Frontal cortex (tissue), 4 donors: ENCODE data around the gene LRRTM4. TPM values are rescaled to one million over a fixed set of nuclear protein-coding genes. Genes with fewer than 3 reads are reported as not detected.
"Not testable (repeated sequence)": the region's sequence is repeated elsewhere in the genome, so short reads cannot be mapped to it uniquely, and the experiment has no call there.

ENCODE experiments used
- DNase-seq, 2 donors: peaks; one replicate each; pipeline ENCODE4 v3.0.0; 2012; ENCODE audit warnings: low spot score in 2 of 2
- FAIRE-seq: peaks from 2 replicates; lab custom pipeline; 2012; peaks lifted over from hg19 to GRCh38; lab: Jason Lieb, UNC
- total RNA-seq: library from RNA; depleted of rRNA; stranded (reverse); fragments of >200 nt; gene quantifications from one replicate; pipeline ENCODE4 v1.2.3, GENCODE V29; 2014
- donor health status: control.
- donor health status: control.
- donor health status: control.

The LRRTM4 gene
- total RNA-seq, 1 donor from 2014 or later, result 46.1 TPM

DNA sequence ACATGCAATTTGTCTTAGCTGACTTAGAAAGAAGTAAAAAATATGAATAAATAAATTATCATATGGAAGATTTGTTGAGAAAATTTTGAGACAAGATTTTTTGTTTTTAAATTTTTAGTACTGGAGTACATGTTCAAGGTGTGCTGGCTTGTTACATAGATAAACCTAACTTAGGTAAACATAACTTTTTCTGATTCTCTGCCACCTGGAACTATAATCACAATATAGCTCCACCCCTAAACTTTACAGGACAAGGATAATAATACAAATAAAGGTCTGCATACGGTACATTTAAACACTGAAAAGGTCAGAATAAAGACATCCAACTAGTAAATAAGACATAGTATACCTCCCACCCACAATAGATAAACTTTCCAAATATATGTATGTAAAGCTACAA, 330.5 kb downstream of the LRRTM4 start:
- FAIRE-seq, result no peak
- no peak for DNase-seq

DNA sequence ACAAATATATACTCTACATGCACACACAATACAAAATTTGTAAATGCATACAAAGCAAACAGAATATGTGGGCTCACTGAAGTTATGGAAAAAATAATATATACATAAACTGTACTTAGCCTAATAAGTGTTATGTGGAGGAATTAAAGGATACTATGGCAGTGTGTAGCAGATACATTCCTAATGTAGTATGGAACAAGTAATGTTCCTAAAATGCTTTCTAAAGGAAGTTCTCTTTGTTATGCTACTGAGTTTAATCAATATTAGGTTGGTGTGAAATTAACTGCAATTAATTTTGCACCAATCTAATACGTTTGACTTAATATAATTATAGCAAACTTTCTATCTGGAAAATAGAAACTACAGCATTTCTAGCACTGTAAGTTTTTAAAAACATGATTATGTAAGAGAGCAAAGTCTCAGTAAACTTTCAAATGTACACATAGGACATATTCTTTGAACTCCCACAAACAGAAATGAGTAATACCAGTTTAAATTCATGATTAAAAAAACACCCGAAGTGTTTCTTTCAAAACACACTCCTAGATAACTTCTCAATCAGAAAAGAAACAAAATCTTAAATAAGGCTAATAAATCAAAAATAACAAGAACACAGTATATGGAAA, 331.3 kb downstream of the LRRTM4 start:
- DNase-seq, result no peak
- no peak for FAIRE-seq

DNA sequence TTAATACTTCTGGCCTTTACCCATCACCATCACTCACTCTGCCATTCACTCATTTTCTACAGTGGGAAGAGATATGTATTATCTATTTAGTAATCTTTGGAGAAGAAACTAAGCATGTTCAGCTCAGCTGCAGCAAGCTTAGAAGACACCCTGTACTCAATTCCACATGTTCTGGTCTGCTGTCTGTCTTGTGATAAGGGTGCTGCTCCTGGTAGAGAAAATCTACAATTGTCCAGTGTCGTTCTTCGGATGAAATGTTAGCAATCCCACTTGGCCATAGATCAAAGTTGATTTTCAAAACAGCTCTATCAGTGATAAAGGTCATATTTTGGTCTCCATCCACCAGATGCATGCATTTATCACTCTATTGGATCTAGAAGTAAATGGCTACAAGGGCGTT, 337.1 kb downstream of the LRRTM4 start:
- no peak for FAIRE-seq

DNA sequence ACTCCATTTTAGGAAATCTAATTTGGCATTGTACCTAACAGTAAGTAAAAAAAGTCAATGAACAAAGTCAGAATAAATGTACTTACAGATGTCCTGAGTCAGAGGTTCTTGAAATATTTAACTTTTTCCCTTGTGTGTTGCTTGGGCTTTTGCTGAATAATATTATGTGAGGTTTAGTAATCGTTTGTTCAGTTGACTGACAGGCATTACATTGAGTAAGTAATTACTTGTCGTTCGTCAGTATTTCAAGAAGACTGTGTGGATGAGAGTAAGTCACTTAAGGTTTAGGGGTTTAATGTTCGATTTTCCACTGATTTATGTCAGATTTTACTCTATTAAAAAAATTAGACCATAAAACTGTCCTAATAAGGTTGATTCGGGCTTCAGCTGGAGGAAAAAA, 342.9 kb downstream of the LRRTM4 start:
- DNase-seq (no peak), FAIRE-seq (no peak)

More for the DNA sequence above, 337.1 kb downstream of the LRRTM4 start:
- DNase-seq, result no peak

DNA sequence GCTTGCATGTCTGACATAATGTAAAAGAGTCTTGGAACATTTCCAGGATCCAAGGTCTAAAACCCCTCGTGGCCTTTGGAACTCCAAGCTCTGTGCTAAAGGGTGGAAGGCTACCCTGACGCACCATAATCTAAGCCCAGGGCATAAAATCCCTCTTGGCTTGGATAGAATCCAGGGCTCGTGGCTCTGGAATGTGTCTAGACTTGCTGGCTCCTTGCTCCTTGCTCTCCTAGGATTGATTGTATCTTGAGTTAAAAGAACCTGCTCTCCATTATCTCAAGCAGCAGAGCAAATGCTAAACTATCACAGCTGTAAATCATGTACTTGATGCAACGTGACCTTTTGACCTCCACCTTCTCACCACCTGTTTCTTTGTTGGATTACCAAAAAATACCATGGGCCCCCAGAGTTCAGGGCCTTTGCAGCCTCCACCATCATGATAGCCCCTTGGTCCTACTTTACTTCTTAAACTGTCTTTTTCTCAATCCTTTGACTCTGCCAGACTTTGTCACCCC, 346.9 kb downstream of the LRRTM4 start:
- DNase-seq, FAIRE-seq: not testable (repeated sequence)

DNA sequence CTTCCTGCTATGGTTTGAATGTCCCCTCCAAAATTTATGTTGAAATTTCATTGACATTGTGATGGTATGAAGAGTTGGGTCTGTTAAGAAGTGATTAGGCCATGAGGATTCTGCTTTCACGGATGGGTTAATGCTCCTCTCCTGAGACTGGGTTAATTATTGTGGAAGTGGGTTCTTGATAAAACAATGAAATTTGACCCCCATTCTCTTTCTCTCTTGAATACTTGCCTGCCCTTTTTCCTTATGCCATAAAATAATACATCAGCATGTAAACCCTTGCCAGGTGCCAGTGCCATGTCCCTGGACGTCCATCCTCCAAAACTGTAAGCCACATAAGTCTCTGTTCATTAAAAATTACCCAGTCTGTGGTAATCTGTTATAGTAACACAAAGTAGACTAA, 352.8 kb downstream of the LRRTM4 start:
- no peak for FAIRE-seq
- no peak for DNase-seq

DNA sequence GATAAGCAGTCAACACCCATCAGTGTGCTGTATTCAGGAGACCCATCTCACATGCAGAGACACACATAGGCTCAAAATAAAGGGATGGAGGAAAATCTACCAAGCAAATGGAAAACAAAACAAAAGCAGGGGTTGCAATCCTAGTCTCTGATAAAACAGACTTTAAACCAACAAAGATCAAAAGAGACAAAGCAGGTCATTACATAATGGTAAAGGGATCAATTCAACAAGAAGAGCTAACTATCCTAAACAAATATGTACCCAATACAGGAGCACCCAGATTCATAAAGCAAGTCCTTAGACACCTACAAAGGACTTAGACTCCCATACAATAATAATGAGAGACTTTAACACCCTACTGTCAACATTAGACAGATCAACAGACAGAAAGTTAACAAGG, 358.2 kb downstream of the LRRTM4 start:
- FAIRE-seq, DNase-seq: not testable (repeated sequence)

DNA sequence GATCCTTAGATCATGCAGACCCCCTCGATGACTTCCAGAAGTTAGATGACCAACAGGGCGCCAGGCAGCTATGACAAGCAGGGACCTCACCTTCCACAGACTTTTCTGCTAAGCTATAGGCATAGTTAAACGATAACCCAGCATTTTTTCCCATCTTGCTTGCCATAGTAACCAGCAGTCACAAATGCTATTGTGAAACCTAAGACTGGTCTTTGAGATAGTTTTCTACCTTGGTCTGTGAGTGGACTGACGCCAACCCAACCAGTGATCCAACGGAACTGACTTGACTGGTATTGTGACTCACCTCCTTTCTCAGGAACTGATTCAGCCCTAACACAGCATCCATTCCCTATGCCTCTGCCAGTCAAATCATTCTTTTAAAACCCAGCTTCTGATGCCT, 361.2 kb downstream of the LRRTM4 start:
- FAIRE-seq, result no peak
- DNase-seq, result no peak

DNA sequence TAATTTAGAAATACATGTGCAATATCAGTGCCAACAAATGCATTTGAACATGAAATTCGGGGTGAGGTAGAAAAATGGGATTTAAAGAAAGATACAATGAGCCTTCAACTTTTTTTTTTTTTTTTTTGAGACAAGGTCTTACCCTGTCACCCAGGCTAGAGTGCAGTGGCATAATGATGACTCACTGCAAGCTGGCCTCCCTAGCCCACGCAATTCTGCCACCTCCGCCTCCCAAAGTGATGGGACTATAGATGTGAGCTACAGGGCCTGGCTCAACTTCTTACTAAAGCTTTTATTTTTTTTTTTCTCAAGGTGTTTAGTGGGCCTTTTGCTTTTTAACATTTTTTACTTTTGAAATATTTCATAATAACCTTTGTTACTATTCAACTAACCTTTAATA, 365.6 kb downstream of the LRRTM4 start:
- DNase-seq, result no peak
- no peak for FAIRE-seq

DNA sequence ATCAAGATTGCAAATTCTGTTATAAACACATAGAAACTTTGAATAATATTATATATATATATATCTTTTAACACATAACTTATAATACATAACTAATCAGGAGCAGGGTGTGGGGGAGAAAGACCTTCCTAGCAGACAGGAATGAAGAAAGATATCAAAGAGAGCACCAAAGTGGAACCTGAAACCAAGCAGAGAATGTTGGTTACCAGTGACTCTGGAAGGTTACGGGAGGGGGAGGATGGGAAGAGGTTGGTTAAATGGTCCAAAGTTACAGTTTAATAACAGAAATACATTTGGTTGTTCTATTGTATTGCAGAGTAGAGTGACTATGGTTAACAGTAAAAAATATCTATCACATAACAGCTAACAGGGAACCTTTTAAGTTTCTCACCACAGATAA, 366.7 kb downstream of the LRRTM4 start:
- FAIRE-seq (no peak), DNase-seq (no peak)

DNA sequence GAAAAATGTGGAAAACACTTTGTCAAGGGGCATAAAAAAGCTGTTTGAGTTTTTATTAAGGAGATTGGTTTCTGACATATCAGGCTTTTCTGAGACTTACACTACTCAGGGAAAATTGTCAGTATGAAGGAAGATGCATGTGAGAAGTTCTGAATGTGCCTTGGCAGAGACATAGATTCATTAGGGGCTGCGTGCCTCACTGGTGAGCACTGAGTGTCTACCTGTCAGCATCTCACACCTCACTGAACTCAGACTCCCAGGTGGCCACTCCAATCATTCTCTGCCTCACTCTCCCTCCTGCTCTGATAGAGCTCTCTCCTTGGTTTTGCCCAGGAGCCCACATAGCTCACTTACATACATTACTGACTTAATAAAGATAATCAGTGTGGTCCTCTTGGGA, 372.6 kb downstream of the LRRTM4 start:
- FAIRE-seq (no peak), DNase-seq (no peak)

DNA sequence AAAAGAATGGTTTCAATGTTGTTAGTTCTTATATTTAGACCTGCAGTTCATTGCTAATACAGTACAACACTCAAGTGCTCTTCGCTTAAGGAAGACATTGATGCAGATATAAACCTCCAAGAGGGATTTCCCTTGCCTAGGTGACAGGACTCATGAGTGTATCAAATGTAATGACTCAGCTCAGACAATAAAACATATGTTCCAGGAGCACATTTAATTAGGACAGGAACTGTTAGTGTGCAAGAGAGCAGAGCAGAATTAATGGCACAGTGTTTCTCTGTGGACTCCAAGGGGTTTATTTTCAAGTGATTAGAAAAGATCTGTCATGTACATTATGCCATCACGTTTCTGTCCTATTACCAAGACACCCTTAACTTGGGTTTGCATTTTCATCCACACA, 375.0 kb downstream of the LRRTM4 start:
- no peak for FAIRE-seq
- DNase-seq, result no peak

DNA sequence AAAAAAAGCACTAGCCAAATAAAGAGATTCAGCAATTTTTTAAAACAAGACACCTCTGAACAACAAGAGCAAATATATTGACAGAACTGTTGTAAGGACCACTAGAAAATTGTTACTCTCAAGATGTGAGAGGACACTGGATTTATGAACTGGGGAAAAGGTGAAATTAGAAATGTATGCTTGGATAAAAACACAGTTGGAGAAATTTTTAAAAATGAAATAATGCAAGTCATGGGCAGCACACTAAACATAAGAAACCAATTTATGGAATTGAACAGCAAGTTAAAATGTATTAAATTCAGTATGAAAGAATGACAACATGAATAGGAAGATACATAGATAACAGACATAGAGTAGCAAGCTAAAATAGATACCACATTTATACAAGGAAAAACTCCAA, 377.4 kb downstream of the LRRTM4 start:
- no peak for DNase-seq
- FAIRE-seq, result no peak

DNA sequence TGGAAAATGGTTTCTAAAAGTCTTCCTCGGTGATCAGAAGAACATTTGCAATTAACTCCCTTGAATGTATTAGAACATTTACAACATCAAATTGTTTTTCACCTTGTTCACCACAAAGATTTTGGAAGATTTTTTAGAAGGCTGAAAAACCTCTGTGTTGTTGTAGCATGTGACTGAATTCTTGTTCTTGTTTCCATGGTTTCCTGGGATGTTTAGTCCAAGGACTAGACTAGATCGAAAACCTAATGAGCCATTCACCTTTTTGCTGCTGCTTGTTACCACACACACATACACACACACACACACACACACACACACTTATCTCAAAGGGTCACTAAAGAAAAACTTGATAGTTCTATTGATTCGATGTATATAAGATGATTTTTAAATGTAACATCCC, 380.0 kb downstream of the LRRTM4 start:
- FAIRE-seq (no peak), DNase-seq (no peak)

DNA sequence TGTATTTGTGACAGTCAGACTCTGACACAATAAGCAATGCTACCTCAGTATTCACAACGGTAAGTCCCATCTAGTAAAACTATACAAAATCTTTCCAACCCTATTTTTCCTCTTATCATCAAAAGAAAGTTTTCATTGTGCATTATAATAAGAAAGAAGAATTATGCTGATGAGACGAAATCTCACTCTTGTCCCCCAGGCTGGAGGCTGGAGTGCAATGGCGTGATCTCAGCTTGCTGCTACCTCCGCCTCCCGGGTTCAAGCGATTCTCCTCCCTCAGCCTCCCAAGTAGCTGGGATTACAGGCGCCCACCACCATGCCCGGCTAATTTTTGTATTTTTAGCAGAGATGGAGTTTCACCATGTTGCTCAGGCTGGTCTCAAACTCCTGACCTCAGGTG, 393.7 kb downstream of the LRRTM4 start:
- not testable (repeated sequence) for FAIRE-seq, DNase-seq

DNA sequence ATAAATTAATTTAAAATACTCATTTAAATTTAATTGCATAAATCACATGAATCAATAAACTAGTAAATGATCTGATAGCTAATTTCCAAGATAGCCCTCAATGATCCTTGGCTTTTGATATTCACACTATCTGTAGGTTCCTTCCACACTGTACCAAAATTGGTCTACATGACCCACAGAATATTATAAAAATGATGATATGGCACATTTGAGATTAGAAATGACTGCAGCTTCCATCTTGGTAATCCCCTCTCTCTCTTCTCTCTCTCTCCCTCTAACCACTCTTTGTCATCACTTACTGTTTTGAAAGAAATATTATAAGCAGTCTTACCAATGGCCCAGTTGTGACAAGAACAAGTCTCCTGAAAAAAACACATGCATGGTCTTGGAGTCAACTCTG, 394.8 kb downstream of the LRRTM4 start:
- no peak for DNase-seq
- FAIRE-seq, result no peak

DNA sequence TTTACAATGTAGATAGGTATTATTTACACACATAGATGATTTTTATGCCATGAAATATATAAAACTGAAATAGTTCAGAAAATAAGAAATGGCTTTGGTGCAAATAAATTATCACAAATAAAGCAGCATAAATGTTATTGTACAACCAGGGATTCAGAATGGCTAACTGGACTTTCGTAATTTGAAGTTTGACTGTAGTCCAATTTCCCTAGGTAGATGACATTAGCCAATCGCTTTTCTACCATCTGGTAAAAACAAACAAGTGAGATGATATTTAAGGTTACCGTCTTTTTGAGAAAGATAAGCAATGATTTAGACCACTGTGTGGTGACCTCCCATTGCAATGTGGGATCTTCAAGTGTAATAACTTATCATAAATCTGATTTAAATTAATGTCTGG, 400.7 kb downstream of the LRRTM4 start:
- DNase-seq, result no peak
- no peak for FAIRE-seq

DNA sequence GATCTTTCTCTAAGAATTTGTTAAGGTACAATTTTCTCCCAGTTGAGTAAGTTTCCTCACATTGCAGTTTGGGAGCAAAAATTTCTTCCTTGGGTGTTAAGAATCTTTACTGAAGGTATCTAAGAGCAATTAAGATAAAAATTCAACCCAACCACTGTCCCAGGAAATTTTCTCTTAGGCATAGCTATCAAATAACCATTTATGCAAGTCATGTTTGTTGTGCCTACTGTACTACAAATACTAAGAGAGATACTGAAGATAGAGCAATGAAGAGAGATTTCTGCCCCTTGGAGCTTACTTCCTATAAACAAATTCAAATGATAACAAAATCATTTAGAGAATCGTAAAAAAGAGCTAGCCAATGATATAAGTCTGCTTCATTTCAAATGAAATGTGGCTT, 402.8 kb downstream of the LRRTM4 start:
- no peak for DNase-seq
- no peak for FAIRE-seq

DNA sequence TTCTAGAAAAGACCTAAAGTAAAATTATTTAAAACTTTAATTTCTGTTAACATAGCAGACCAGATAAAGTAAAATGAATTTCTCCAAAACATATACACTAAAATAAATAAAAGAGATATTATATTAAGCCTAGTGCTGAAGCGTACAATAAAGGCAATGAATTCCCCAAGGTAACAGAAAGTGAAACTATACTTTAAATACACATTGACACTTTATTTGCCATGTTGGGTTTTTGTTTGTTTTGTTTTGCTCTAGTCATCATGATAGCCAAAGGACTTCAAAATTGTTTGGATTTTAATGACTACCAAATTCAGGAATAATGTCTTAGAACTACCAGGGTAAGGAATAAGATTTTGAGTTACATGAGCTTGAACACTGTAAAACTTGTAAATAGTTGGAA, 413.3 kb downstream of the LRRTM4 start:
- FAIRE-seq (no peak), DNase-seq (no peak)

DNA sequence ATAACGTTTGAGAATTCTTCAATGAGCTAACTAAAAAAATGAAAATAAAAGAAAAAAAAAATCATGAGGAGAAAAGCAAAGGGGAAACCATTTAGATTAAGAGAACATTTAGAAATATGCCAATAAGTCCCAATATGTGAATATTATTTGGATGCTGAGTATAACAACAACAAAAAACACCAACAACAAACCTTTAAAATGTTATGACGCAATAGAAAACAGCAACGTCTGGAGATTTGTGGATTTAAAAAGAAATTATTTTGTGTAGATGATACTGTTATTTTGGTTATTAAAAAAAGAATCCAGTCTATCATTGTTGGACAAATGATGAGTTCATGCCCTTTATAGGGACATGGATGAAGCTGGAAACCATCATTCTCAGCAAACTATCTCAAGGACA, 417.2 kb downstream of the LRRTM4 start:
- FAIRE-seq (no peak), DNase-seq (no peak)

DNA sequence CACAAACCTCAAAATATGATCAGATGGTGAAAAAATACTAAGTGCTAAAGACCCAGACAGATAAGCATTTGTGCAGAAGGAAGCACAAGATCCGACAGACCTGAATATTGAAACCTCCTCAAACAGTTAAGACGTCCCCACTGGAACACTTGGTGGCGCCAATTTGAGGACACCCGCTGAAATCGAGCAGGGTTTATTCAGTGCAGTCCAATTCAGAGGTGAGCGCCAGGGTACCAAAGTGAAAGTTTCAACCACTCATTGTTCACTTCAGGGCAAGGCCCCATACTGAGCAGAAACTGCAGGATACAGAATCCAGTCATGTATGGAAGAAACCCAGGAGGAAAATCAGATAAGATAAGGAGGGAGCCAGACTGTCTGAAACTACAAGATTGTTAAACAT, 417.6 kb downstream of the LRRTM4 start:
- FAIRE-seq (no peak), DNase-seq (no peak)

DNA sequence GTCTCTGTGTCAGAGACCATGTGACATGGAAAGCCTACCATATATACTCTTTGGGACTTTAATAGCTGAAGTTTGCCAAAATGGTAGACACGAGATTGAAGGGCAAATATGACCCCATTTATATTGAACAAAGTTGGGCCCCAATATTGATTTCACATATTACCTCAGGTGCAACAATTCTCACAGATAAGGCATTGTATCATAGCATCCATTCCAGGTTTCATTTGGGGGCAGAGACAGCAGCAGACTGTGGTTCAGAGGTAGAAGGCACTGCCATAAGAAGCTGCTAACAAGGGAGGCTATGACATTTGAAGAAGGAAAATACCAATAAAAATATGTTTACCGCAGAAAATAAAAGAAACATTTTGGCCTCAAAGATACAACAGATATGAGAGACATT, 419.2 kb downstream of the LRRTM4 start:
- DNase-seq (no peak), FAIRE-seq (no peak)
